Ecto neural progenitor cell (in vitro differentiated cells): Measurements from ENCODE around the gene CD59.
"Not testable (repeated sequence)": the region's sequence is repeated elsewhere in the genome, so short reads cannot be mapped to it uniquely, and the experiment has no call there.

Experiments
- DNase-seq: peaks from one replicate; pipeline ENCODE4 v3.0.0-alpha.2; 2018; ENCODE audit warnings: low spot score

CD59 gene

GRCh38 chr11:33713151-33713855 is 22.9 kb downstream of the CD59 start:
- DNase-seq = no peak

GRCh38 chr11:33712436-33712835 is 23.8 kb downstream of the CD59 start:
- no peak for DNase-seq

DNA sequence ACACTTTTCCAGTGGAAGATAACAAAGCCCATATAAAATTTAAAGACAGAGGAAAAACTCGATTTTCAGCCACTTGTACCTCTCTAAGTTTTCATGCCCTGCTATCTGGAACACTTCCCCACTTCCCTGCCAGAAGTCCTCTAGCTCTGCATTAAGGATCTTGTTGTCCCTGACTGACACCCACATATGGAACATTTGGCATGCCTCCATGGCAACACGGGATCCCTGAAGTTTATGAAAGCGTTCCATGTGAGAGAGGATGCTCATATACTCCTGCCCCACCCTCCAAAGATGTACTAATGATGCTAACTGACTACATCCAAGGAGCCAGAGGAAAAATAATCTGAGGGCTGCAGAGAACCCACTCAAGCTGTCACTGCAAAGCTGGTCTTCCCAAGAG is 26.8 kb downstream of the CD59 start:
- no peak for DNase-seq

GRCh38 chr11:33708985-33709384 is 27.2 kb downstream of the CD59 start:
- no peak for DNase-seq

GRCh38 chr11:33707831-33708230 is 28.4 kb downstream of the CD59 start:
- DNase-seq = not testable (repeated sequence)

GRCh38 chr11:33706966-33707365 is 29.3 kb downstream of the CD59 start:
- no peak for DNase-seq

DNA sequence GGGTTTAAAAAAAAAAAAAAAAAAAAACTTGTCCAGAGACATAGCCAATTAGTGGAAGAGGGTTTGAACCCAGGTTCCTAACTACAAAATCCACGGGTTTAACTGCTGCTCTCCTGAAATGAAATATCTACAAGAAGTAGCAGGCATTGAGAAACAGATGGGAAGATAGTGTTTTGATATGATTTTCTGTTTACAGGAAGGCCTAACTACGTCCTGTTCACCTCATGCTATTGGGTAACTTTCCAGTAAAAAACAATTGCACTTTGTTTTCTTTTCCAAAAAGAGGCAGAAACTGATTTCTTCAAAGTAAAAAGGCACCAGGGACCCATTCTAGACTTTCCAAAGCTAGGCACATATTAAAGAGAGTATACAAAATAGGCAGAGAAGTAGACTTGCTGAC is 29.7 kb downstream of the CD59 start:
- no peak for DNase-seq

- no peak for DNase-seq
Observed at GRCh38 chr11:33704240-33705002, 31.8 kb downstream of the CD59 start.

DNA sequence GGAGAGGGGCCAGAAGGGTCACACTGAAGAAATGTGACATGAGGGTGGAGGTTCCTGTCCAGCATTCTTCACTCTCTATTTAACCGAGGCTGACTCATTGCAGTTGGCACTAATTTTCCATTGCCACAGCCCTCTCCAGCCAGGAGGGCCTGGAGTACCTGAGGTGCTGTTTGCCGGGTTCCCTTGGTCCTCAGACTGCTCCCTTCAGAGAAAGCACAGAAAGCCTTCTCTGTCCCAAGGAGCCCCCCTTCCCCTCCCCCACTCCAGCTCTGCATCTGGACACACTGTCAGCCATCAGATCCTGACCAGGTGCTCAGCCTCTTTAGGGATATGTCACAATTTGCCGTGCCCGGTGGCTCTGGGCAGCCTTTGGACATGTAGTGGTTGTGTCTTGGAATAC is 32.4 kb downstream of the CD59 start:
- DNase-seq = no peak

GRCh38 chr11:33703234-33703633 is 33.0 kb downstream of the CD59 start:
- no peak for DNase-seq

DNA sequence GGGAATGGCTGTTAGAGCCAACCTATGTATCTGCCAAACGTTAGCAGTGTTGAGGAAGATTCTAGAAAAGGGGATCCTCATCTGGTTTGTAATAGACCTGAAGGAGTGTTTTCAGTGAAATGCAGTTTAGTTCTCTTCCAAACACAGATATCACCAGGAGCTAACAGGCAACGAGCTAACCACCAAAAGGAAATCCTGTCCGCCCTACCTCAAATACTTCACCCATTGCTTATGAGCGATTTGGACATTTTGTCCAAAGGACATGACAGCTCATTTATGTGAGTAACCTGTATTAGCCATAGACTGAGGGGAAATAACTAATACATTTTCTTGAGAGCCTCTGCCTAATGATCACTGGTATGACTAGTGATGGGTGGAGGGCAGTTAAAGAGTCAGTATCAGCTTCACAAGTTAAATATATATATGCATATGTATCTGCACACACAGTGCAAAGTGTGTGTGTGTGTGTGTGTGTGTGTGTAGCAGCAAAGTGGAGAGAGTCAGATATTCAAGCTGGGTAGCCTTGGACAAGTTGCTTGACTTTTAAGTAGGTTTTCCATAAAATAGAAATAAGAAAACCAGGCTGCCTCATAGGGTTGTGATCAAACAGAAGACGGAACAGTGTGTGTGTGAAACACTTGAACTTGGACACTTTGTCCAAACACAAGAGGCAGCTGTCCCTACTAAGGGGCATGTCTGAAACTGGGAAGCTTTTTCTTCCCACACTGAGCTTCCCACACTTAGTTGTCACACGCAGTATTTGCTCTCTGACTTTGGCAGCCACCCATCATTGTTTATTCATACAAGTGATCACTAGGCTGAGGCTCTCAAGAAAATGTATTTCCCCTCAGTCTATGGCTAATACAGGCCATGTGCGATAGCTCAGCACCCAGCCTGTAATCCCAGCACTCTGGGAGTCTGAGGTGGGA is 34.7 kb downstream of the CD59 start:
- no peak for DNase-seq

DNA sequence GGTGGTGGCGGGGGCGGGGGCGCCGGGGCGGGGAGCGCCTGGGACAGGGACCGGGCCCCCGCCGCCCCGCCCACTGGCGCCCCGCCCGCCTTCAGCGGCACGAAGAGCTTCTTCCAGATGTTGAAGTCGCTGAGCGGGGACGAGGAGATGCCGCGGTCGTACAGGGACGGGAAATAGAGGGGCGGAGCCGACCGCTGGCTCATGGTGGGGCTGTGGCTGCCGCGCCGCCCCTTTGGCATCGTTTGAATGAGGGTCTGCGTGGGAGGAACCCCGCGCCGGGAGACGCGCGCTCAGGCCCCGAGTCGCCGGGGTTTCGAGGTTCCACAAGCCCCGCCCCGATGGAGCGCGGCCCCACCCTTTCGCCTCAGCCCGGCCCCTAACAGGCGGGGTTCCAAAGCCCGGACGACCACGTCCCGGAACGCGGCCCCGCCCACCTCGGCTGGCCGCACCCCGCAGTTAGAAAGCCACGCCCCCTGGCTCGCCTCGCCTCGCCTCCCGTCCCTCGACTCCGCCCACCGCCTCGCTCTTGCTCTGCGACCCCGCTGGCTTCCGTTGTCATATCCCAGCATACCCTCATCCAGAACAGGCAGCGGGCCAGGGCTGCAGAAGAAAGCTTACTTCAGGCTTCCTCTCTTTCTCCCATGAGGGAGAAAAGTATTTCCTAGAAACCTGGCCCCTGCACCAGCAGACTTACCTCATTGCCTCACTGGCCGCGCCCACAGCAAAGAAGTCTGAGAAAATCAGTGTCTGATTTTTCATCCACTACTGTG is 35.5 kb downstream of the CD59 start, which contains the start of gene C11orf91:
Gene C11orf91 (minus strand): TSS at position 325 of the 770 bp plus-strand sequence. CDS start 86 bp downstream, at position 239.
- DNase-seq = peak; percentile 99

GRCh38 chr11:33700063-33700501 is 36.1 kb downstream of the CD59 start:
- no peak for DNase-seq

DNA sequence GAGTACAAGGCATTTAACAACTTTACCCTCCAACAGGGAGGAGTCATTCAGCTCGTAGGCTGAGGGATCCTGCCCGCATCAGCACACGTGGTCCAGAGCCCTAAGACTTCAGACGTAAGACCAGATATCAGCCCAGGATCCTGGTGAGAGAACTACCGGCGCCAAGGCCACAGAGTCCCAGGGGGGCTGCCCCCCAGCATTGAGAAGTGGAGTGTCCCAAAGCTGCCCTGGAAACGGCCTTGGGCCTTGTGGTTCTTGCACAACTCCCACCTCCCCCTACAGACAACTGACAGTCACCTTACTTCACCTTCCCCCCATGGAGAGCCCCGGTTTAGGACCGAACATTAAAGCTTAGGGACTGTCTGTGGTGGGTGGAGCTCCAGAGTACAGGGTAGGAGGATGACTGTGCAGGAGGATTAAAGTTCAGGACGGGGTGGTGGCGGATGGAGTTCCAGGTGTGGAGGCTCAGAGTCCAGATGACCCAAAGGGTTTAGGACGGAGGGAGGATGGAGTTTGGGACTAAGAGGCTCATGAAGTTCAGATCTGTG is 36.6 kb downstream of the CD59 start:
- DNase-seq = no peak

GRCh38 chr11:33698921-33699320 is 37.3 kb downstream of the CD59 start:
- no peak for DNase-seq

GRCh38 chr11:33697997-33698396 is 38.2 kb downstream of the CD59 start:
- no peak for DNase-seq

GRCh38 chr11:33696931-33697638 is 39.1 kb downstream of the CD59 start:
- DNase-seq = no peak

GRCh38 chr11:33696411-33696810 is 39.8 kb downstream of the CD59 start:
- no peak for DNase-seq

GRCh38 chr11:33695051-33695566 is 41.1 kb downstream of the CD59 start:
- DNase-seq = no peak

DNA sequence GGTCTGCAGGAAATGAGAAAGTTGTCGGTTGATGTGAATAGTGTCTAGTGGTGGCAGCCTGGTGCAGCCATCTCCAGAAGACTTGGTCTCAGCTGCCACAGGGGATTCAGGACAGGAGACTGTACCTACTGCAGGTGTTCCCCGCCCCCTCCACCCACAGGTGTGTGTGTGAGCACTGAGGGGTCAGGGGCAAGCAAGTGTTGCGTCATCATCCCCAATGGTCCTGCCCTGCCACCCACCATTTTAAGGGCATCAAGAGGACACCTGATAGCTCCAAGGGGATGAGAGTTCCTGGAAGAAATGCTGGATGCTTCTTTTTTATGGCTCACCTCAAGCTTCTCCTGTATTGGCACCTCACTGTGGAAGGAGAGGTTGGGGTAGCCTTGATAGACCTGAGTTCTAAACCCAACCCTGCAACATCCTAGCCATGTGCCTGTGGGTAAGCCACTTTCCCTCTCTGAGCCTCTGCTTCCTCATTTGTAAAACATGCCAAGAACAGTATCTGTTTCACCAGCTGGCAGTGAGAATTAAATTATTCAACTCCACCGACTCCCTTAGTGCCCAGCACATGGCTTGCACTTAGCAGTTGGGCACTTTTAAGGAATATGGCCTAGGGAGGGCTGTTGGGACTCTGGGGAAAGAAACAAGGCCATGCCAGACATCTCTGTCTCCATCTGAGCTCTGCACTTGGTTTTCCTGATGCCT is 41.7 kb downstream of the CD59 start:
- DNase-seq = no peak
